ENCODE data around the gene TMCC3.

TMCC3 gene

DNA sequence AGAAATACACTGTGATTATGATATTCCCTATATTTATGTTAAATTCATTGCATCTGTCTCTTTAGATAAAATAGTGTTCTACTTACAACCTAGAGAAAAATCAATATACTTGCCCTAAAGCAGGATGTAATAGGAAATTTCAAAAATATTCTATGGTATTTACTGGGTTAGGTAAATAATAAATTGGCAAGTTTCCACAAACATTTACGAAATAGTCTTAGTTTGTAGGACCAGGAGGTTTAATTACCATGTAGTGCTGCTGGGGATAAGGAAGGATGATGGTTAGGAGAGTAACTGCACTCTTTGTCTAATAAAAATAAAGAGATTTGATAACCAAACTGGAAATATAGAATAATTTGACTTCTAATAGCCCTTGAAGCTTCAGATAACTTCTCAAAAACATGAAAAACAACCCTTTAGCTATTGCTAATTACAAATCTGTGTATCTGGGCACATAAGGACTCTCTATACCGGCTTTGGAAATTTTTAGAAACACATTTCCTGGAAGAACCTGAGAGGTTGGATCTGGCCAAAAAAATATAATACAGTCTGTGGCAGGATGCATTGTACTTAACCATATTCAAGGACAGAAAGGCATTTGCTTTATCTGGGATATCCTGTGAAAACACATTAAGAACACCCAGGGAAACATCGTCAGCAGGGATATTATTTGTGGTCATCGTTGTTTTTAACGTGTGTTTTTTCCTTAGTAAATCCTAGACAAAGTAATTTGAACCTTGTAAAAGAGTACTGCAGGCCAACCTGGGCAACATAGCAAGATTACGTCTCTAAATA, 36.7 kb upstream of the TMCC3 start:
- ChIA-PET POLR2A (no interaction called here), CTCF (no interaction called here)
- Histone ChIP-seq H3K4me1 (ENCODE audit: control insufficient read depth, insufficient read depth, low read length) (peaks cover 13% of the 10 kb centered on the region), H3K27ac (ENCODE audit: extremely low read depth, low read depth, low read length) (no peak overlapping the region), H3K36me3 (ENCODE audit: control insufficient read depth in 2 of 2, insufficient read depth in 1 of 2, low read length in 2 of 2) (no peaks in the 10 kb centered on the region), H3K9me3 (ENCODE audit: control insufficient read depth, insufficient read depth, low read depth, low read length) (no peaks in the 10 kb centered on the region), H3K4me3 (ENCODE audit: low read depth, low read length) (no peak overlapping the region)
- TF ChIP-seq ZNF571 (tag by site-specific recombination; IDR thresholded peaks at IDR 0.05) (no peak), KLF7 (tag by site-specific recombination; IDR thresholded peaks at IDR 0.05; ENCODE audit: borderline replicate concordance) (no peak), ZNF626 (tag by site-specific recombination; IDR thresholded peaks at IDR 0.05) (no peak), MZF1 (tag by site-specific recombination; IDR thresholded peaks at IDR 0.05; ENCODE audit: borderline replicate concordance) (no peak), ZNF785 (tag by site-specific recombination; IDR thresholded peaks at IDR 0.05) (no peak), GLI4 (tag by site-specific recombination; IDR thresholded peaks at IDR 0.05) (no peak), ZNF530 (tag by site-specific recombination; IDR thresholded peaks at IDR 0.05; ENCODE audit: low read depth) (no peak), EGR2 (tag by site-specific recombination; IDR thresholded peaks at IDR 0.05; ENCODE audit: low read depth) (no peak), SP2 (tag by site-specific recombination; IDR thresholded peaks at IDR 0.05) (no peak)

GRCh38 chr12:94684416-94685142, 34.2 kb upstream of the TMCC3 start:
- Histone ChIP-seq H3K36me3 (ENCODE audit: control insufficient read depth in 2 of 2, insufficient read depth in 1 of 2, low read length in 2 of 2) (no peaks in the 10 kb centered on the region), H3K27ac (ENCODE audit: extremely low read depth, low read depth, low read length) (no peak overlapping the region), H3K4me3 (ENCODE audit: low read depth, low read length) (no peak overlapping the region), H3K4me1 (ENCODE audit: control insufficient read depth, insufficient read depth, low read length) (peaks cover 13% of the 10 kb centered on the region), H3K9me3 (ENCODE audit: control insufficient read depth, insufficient read depth, low read depth, low read length) (no peaks in the 10 kb centered on the region)
- ChIA-PET CTCF (no interaction called here), POLR2A (no interaction called here)
- TF ChIP-seq MEIS1 (CRISPR knock-in tag; IDR thresholded peaks at IDR 0.05; ENCODE audit: borderline replicate concordance) (no peak), ZSCAN16 (tag by site-specific recombination; IDR thresholded peaks at IDR 0.05) (no peak), GLIS2 (tag by site-specific recombination; IDR thresholded peaks at IDR 0.05) (no peak), ZNF514 (tag by site-specific recombination; IDR thresholded peaks at IDR 0.05) (no peak), ZNF354C (tag by site-specific recombination; IDR thresholded peaks at IDR 0.05; ENCODE audit: borderline replicate concordance, low read depth) (no peak), ZNF169 (tag by site-specific recombination; IDR thresholded peaks at IDR 0.05) (no peak), ZNF785 (tag by site-specific recombination; IDR thresholded peaks at IDR 0.05) (no peak), ZNF404 (tag by site-specific recombination; IDR thresholded peaks at IDR 0.05) (no peak), ZNF140 (tag by site-specific recombination; IDR thresholded peaks at IDR 0.05) (no peak), ZNF600 (tag by site-specific recombination; IDR thresholded peaks at IDR 0.05) (no peak), KLF10 (tag by site-specific recombination; IDR thresholded peaks at IDR 0.05) (no peak)
- TF ChIP-seq, protein P1, sequence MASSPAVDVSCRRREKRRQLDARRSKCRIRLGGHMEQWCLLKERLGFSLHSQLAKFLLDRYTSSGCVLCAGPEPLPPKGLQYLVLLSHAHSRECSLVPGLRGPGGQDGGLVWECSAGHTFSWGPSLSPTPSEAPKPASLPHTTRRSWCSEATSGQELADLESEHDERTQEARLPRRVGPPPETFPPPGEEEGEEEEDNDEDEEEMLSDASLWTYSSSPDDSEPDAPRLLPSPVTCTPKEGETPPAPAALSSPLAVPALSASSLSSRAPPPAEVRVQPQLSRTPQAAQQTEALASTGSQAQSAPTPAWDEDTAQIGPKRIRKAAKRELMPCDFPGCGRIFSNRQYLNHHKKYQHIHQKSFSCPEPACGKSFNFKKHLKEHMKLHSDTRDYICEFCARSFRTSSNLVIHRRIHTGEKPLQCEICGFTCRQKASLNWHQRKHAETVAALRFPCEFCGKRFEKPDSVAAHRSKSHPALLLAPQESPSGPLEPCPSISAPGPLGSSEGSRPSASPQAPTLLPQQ (tag by site-specific recombination; IDR thresholded peaks at IDR 0.05) = no peak
- TF ChIP-seq, protein P2, sequence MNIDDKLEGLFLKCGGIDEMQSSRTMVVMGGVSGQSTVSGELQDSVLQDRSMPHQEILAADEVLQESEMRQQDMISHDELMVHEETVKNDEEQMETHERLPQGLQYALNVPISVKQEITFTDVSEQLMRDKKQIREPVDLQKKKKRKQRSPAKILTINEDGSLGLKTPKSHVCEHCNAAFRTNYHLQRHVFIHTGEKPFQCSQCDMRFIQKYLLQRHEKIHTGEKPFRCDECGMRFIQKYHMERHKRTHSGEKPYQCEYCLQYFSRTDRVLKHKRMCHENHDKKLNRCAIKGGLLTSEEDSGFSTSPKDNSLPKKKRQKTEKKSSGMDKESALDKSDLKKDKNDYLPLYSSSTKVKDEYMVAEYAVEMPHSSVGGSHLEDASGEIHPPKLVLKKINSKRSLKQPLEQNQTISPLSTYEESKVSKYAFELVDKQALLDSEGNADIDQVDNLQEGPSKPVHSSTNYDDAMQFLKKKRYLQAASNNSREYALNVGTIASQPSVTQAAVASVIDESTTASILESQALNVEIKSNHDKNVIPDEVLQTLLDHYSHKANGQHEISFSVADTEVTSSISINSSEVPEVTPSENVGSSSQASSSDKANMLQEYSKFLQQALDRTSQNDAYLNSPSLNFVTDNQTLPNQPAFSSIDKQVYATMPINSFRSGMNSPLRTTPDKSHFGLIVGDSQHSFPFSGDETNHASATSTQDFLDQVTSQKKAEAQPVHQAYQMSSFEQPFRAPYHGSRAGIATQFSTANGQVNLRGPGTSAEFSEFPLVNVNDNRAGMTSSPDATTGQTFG (tag by site-specific recombination; IDR thresholded peaks at IDR 0.05; ENCODE audit: borderline replicate concordance) = no peak
